Kidney (tissue), 14 donors: ENCODE measurements around the gene GPR87. TPM values are rescaled to one million over a fixed set of nuclear protein-coding genes. Genes with fewer than 3 reads are reported as not detected.

Source experiments
- DNase-seq, 5 donors: peaks; one replicate each; pipeline ENCODE4 v3.0.0-alpha.2; 2013 to 2020
- FAIRE-seq: peaks from 2 replicates; lab custom pipeline; 2012; peaks lifted over from hg19 to GRCh38; lab: Jason Lieb, UNC
- H3K27ac ChIP-seq, 2 donors: one replicate each; pipeline ENCODE4 v1.7.0; 2013; ENCODE audit warnings: low read depth in 2 of 2, low read length in 2 of 2, inconsistent platforms in 1 of 2
- H3K27me3 ChIP-seq: one replicate; pipeline ENCODE4 v1.7.1; 2013; ENCODE audit warnings: low read length, inconsistent platforms; ENCODE audit not compliant: control insufficient read depth, insufficient read depth
- H3K36me3 ChIP-seq, 3 donors: one replicate each; pipeline versions ENCODE4 v1.7.0 to v1.7.1; 2013; ENCODE audit warnings: low read length in 3 of 3, control low read depth in 1 of 3, inconsistent platforms in 1 of 3; ENCODE audit not compliant: insufficient read depth in 3 of 3, control insufficient read depth in 2 of 3
- H3K4me1 ChIP-seq, 3 donors: one replicate each; pipeline versions ENCODE4 v1.7.0 to v1.7.1; 2013; ENCODE audit warnings: low read length in 3 of 3, inconsistent platforms in 1 of 3, low read depth in 1 of 3; ENCODE audit not compliant: control insufficient read depth in 2 of 3, insufficient read depth in 2 of 3
- H3K4me3 ChIP-seq, 3 donors: one replicate each; pipeline versions ENCODE4 v1.7.0 to v1.8.1; 2013; ENCODE audit warnings: low read length in 3 of 3, control low read depth in 1 of 3, inconsistent platforms in 1 of 3
- H3K9ac ChIP-seq, 3 donors: one replicate each; pipeline versions ENCODE4 v1.7.0 to v1.7.1; 2013; ENCODE audit warnings: low read length in 3 of 3, control low read depth in 1 of 3, inconsistent platforms in 1 of 3
- H3K9me3 ChIP-seq, 3 donors: one replicate each; pipeline versions ENCODE4 v1.7.0 to v1.7.1; 2013; ENCODE audit warnings: low read length in 3 of 3, control low read depth in 1 of 3, inconsistent platforms in 1 of 3; ENCODE audit not compliant: control insufficient read depth in 2 of 3, insufficient read depth in 1 of 3
- intact Hi-C: fragments of 100-400 bp; cut with DNase I; formaldehyde crosslinking; loops from one replicate; pipeline ENCODE4 v1.11.1; 2022
- polyA plus RNA-seq: library from polyadenylated mRNA; stranded (reverse); fragments of 350-450 nt; fragmentation: Illumina TruSeq; extraction: RNeasy Lipid Tissue Mini Kit (QIAGEN cat#74804); gene quantifications from one replicate; pipeline ENCODE4 v1.2.3, GENCODE V29; 2014; ENCODE audit warnings: low read depth, low replicate concordance; ENCODE audit not compliant: insufficient read depth
- total RNA-seq: library from RNA; stranded (reverse); fragmentation: NEBNext Ultra II Directional; extraction: Animal tissue kit (Norgen Biotek cat#: 25700); gene quantifications from one replicate; pipeline ENCODE4 v1.2.1, GENCODE V29; 2021
- TF ChIP-seq, protein P1 (sequence below): IDR thresholded peaks from 3 replicates; pipeline ENCODE4 v1.5.1; 2012; ENCODE audit warnings: mild to moderate bottlenecking, moderate library complexity, borderline replicate concordance; ENCODE audit not compliant: insufficient read depth; ENCODE audit errors: extremely low read depth
- donor health status: control.
- donor health status: control.
- donor health status: control.
- donor health status: control.
- donor health status: control.
- donor health status: DM: yes; HTN: yes; CAD: no.
- donor health status: Normal renal cell carcinoma (clear cell type).

Gene GPR87
- total and polyA plus RNA-seq, 2 donors from 2014 or later, result 0.72 TPM; not detected in 1

DNA sequence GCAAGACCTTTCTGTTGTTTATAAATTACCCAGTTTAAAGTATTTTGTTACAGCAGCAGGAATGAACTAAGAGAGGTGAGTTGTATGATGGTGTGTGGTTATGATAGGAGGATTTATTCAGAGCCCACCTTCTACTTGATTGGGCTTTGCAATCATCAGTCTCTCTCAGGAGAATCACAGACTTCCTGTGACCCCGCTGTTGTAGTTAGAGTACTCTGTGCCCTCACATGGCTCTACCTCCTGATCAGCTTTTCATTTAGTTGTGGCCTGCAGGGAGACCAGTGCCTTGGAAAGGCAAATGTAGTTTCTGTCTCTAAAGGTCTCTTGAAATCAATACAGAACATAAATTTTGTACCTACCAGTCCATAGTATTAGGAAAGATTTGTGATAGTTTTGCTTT lies 30.7 kb downstream of the GPR87 start:
- intact Hi-C loops, result no loop called here
- Histone ChIP-seq H3K36me3 (no peaks in the 10 kb centered on the region), H3K4me1 (peaks cover 0 to 4% (median 0%) of the 10 kb centered on the region in 3 donors), H3K27me3 (no peaks in the 10 kb centered on the region), H3K4me3 (no peak overlapping the region), H3K9me3 (no peaks in the 10 kb centered on the region), H3K27ac (no peak overlapping the region), H3K9ac (no peak overlapping the region)
- DNase-seq (no peak), FAIRE-seq (no peak)
- TF ChIP-seq, protein P1, sequence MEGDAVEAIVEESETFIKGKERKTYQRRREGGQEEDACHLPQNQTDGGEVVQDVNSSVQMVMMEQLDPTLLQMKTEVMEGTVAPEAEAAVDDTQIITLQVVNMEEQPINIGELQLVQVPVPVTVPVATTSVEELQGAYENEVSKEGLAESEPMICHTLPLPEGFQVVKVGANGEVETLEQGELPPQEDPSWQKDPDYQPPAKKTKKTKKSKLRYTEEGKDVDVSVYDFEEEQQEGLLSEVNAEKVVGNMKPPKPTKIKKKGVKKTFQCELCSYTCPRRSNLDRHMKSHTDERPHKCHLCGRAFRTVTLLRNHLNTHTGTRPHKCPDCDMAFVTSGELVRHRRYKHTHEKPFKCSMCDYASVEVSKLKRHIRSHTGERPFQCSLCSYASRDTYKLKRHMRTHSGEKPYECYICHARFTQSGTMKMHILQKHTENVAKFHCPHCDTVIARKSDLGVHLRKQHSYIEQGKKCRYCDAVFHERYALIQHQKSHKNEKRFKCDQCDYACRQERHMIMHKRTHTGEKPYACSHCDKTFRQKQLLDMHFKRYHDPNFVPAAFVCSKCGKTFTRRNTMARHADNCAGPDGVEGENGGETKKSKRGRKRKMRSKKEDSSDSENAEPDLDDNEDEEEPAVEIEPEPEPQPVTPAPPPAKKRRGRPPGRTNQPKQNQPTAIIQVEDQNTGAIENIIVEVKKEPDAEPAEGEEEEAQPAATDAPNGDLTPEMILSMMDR, result no peak

DNA sequence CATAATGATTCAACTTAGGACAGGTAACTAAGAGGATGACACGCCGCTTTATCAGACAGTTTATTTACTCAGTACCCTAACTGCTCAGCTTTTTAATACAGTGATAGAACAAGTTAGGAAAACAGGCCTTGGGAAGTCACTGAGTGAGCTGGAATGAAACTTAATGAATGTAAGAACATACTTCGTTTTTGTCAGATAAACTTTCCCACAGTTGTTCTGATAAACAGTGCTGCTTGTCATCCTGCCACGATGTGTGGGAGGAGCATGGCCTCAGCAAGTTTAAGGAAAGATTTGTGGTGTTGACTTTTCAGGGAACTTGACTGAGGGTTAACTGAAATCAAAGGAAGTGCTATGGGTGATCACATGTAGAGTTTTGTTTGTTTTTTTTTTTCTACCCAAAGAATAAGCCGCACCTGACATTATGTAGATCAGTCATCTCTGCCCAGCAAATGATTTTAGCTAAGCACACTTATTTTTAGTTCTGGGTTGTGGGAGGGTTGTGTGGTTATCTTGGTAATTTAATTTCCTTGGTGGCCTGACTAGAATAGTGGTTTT lies 32.6 kb downstream of the GPR87 start:
- intact Hi-C loops, result no loop called here
- H3K9me3 ChIP-seq, result no peaks in the 10 kb centered on the region
- no peaks in the 10 kb centered on the region for H3K27me3 ChIP-seq
- H3K36me3 ChIP-seq, result no peaks in the 10 kb centered on the region
- peak in 3 of 5 donors; percentile 18 to 71 (median 57) for DNase-seq
- TF ChIP-seq, protein P1, result no peak
- H3K9ac ChIP-seq, result no peak overlapping the region
- no peak for FAIRE-seq
- H3K27ac ChIP-seq, result no peak overlapping the region
- H3K4me1 ChIP-seq, result peaks cover 0 to 4% (median 0%) of the 10 kb centered on the region in 3 donors
- no peak overlapping the region for H3K4me3 ChIP-seq

DNA sequence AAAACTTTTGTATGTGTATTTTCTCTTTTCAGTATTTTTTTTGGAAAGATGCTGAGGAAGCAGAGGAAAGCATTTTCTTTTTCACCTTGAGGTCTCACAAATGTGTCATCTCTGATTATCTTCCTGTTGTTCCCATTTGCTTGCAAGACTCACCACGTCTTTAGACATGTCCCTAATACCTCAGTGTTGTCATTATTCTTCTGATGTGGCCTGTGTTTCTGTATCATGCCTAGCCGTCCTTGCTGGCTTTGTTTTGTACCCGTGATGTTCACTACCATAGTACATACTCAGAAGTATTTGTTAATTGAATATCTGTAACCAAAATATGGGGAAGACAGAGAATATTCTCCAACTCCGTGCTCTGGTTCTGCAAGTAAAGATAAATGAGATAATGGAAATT lies 33.2 kb downstream of the GPR87 start:
- Histone ChIP-seq H3K4me3 (no peak overlapping the region), H3K27ac (no peak overlapping the region), H3K27me3 (no peaks in the 10 kb centered on the region), H3K36me3 (no peaks in the 10 kb centered on the region), H3K9ac (no peak overlapping the region), H3K4me1 (peaks cover 0 to 4% (median 0%) of the 10 kb centered on the region in 3 donors), H3K9me3 (no peaks in the 10 kb centered on the region)
- DNase-seq (no peak), FAIRE-seq (no peak)
- TF ChIP-seq, protein P1, result no peak
- intact Hi-C loops, result no loop called here

DNA sequence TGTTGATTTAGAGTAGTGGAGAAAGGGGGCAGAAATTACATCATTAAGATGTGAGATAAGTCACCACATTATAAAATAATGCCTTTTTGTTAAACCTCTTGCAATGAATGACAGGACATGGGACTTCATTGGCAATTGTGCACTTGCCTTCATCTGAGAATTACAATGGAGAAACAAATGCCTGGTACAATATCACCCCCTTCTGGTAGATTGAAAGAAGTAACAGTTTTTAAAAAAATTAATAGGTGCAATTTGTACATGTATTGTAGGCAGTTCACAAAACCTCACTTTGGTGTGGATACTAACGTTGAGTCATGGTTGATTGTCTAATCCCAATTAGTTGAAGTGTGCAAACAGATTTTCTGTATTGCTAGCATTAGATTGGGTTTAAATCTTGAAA lies 33.7 kb downstream of the GPR87 start:
- DNase-seq (peak in 2 of 5 donors; percentile 72 to 84), FAIRE-seq (peak; percentile 94)
- no peaks in the 10 kb centered on the region for H3K9me3 ChIP-seq
- H3K36me3 ChIP-seq, result no peaks in the 10 kb centered on the region
- H3K27me3 ChIP-seq, result no peaks in the 10 kb centered on the region
- intact Hi-C loops, result no loop called here
- H3K4me3 ChIP-seq, result no peak overlapping the region
- TF ChIP-seq, protein P1, result peak; percentile 47
- peaks cover 0 to 4% (median 0%) of the 10 kb centered on the region in 3 donors for H3K4me1 ChIP-seq
- no peak overlapping the region for H3K9ac ChIP-seq
- no peak overlapping the region for H3K27ac ChIP-seq
